ENCODE results near the gene SRSF3. TPM values are rescaled to one million over a fixed set of nuclear protein-coding genes. Genes with fewer than 3 reads are reported as not detected.
A peak's percentile ranks its signal among the peaks of the same experiment; 100 is the strongest.

Gene SRSF3
- total RNA-seq, 1 donor from 2014 or later: 455 TPM

DNA sequence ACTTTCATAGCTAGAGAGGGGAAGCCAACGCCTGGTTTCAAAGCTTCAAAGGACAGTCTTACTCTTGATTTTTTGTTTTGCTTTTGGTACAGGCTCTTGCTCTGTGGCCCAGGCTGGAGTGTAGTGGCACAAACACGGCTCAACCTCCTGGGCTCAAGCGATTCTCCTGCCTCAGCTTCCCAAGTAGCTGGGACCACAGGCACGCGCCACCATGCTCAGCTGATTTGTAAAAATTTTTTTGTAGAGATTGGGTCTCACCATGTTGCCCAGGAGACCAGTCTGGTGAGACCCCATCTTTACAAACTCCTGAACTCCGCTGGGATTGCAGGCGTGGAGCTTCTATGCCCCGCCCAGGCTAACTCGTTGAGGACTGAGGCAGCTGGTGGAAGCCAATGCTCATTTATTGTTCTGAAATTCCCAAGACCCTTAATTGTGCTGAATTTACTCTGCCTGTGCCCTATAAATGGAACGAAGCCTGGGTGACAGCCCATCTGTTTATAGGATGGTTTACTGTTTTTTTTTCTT lies 18.0 kb downstream of the SRSF3 start:
- DNase-seq (ENCODE audit: extremely low spot score, unreplicated experiment): no peak

GRCh38 chr6:36613200-36613995 lies 19.2 kb downstream of the SRSF3 start:
- Mint-ChIP-seq H3K9me3 (no peaks in the 10 kb centered on the region), H3K4me1 (ENCODE audit: unreplicated experiment) (peaks cover 11% of the 10 kb centered on the region), H3K4me3 (no peak overlapping the region), H3K36me3 (peaks cover 33% of the 10 kb centered on the region), H3K27me3 (no peaks in the 10 kb centered on the region), H3K27ac (no peak overlapping the region)
- no peak for TF ChIP-seq CTCF (conservative IDR thresholded peaks at IDR 0.05)
- no peak for DNase-seq (ENCODE audit: extremely low spot score, unreplicated experiment)

More for the DNA sequence above, 18.0 kb downstream of the SRSF3 start:
- Mint-ChIP-seq H3K4me3 (no peak overlapping the region), H3K27ac (no peak overlapping the region), H3K9me3 (no peaks in the 10 kb centered on the region), H3K36me3 (peaks cover 42% of the 10 kb centered on the region), H3K27me3 (no peaks in the 10 kb centered on the region), H3K4me1 (ENCODE audit: unreplicated experiment) (peaks cover 21% of the 10 kb centered on the region)
- no peak for TF ChIP-seq CTCF (conservative IDR thresholded peaks at IDR 0.05)

DNA sequence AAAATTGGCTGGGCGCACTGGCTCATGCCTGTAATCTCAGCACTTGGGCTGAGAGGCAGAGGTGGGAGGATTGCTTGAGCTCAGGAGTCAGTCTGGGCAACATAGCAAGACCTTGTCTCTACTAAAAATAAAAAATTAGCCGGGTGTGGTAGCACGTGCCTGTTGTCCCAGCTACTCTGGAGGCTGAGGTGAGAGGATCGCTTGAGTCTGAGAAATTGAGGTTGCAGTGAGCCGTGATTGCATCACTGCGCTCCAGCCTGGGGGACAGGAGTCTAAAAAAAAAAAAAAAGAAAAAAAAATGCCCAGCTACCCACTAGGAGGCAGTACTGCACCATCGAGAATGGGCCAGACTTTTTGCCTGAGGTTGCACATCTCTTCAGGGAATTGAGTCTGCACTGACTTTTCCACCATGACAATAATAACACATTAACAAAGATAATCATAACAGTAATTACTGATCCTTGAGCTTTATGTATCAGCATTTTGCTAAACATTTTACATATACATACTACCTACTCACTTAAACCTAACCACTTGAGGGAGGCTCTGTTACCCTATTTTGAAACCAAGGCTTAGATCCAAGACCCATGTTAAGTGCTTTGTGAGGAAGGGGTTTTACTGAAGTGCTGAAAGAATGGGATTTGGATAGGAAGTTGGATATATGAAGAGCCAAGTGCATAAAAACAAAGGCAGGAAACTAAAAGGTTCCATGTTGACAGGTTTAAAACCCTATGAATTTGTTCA lies 21.0 kb downstream of the SRSF3 start:
- DNase-seq (ENCODE audit: extremely low spot score, unreplicated experiment): no peak
- H3K36me3 Mint-ChIP-seq: peaks cover 19% of the 10 kb centered on the region
- H3K9me3 Mint-ChIP-seq: no peaks in the 10 kb centered on the region
- H3K27ac Mint-ChIP-seq: no peak overlapping the region
- H3K4me3 Mint-ChIP-seq: no peak overlapping the region
- TF ChIP-seq CTCF (conservative IDR thresholded peaks at IDR 0.05): peak; percentile 86
- no peaks in the 10 kb centered on the region for H3K4me1 Mint-ChIP-seq (ENCODE audit: unreplicated experiment)
- H3K27me3 Mint-ChIP-seq: no peaks in the 10 kb centered on the region

- no peaks in the 10 kb centered on the region for H3K27me3 Mint-ChIP-seq
- peaks cover 10% of the 10 kb centered on the region for H3K36me3 Mint-ChIP-seq
- no peak overlapping the region for H3K27ac Mint-ChIP-seq
- no peak overlapping the region for H3K4me3 Mint-ChIP-seq
- no peaks in the 10 kb centered on the region for H3K9me3 Mint-ChIP-seq
- no peaks in the 10 kb centered on the region for H3K4me1 Mint-ChIP-seq (ENCODE audit: unreplicated experiment)
- no peak for DNase-seq (ENCODE audit: extremely low spot score, unreplicated experiment)
- no peak for TF ChIP-seq CTCF (conservative IDR thresholded peaks at IDR 0.05)
These were observed 22.8 kb downstream of the SRSF3 start for GRCh38 chr6:36616893-36617521.

Data from type B pancreatic cell (in vitro differentiated cells).